ENCODE measurements around the gene TJAP1.
"Not testable (repeated sequence)": the region's sequence is repeated elsewhere in the genome, so short reads cannot be mapped to it uniquely, and the experiment has no call there.

The TJAP1 gene

DNA sequence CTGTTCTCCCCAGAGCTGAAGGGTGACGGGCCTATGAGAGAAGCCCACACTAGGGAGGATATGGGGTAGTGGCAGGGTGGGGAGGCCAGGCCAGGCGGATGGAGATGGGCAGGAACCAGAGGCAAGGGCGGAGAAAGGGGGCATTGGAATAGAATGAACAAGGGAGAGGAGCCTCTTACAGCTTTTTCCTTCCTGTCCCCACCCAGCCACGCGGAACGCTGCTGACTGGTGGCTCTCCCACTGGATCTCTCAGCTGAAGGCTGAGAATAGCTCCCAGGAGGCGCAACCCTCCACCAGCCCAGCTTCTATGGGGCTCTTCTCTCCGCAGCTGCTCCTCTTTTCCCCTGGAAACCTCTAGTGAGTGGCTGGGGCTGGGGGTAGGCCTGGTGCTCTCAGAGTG is 32.8 kb upstream of the TJAP1 start:
- H3K27me3 Mint-ChIP-seq (ENCODE audit: low read depth): no peaks in the 10 kb centered on the region
- no peak for DNase-seq (ENCODE audit: low spot score)
- H3K4me3 Mint-ChIP-seq: no peak overlapping the region
- H3K27ac Mint-ChIP-seq: no peak overlapping the region
- peaks cover 34% of the 10 kb centered on the region for H3K36me3 Mint-ChIP-seq (ENCODE audit: low read depth)
- H3K4me1 Mint-ChIP-seq (ENCODE audit: low read depth): no peaks in the 10 kb centered on the region
- H3K9me3 Mint-ChIP-seq: no peaks in the 10 kb centered on the region

GRCh38 chr6:43445576-43445975 is 31.8 kb upstream of the TJAP1 start:
- Mint-ChIP-seq H3K36me3 (ENCODE audit: low read depth) (peaks cover 39% of the 10 kb centered on the region), H3K9me3 (no peaks in the 10 kb centered on the region), H3K4me3 (no peak overlapping the region), H3K4me1 (ENCODE audit: low read depth) (no peaks in the 10 kb centered on the region), H3K27me3 (ENCODE audit: low read depth) (no peaks in the 10 kb centered on the region), H3K27ac (no peak overlapping the region)
- no peak for DNase-seq (ENCODE audit: low spot score)

DNA sequence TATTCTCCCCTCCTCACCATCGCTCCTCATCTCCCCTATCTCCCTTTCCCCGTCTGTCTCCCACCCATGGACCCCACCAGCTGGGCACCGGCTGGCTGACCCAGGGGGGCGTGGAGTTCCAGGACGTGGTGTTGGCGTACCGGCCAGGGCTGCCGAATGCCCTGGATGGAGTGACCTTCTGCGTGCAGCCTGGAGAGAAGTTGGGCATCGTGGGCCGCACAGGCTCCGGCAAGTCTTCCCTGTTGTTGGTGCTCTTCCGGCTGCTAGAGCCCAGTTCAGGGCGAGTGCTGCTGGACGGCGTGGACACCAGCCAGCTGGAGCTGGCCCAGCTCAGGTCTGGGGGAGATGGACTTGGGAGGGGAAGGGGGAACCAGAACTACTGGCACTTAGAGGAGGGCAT is 29.8 kb upstream of the TJAP1 start:
- Mint-ChIP-seq H3K36me3 (ENCODE audit: low read depth) (peaks cover 36% of the 10 kb centered on the region), H3K4me1 (ENCODE audit: low read depth) (no peaks in the 10 kb centered on the region), H3K27ac (no peak overlapping the region), H3K9me3 (no peaks in the 10 kb centered on the region), H3K4me3 (no peak overlapping the region), H3K27me3 (ENCODE audit: low read depth) (no peaks in the 10 kb centered on the region)
- DNase-seq (ENCODE audit: low spot score): no peak

- no peak overlapping the region for H3K4me3 Mint-ChIP-seq
- H3K4me1 Mint-ChIP-seq (ENCODE audit: low read depth): no peaks in the 10 kb centered on the region
- H3K27ac Mint-ChIP-seq: no peak overlapping the region
- DNase-seq (ENCODE audit: low spot score): no peak
- H3K27me3 Mint-ChIP-seq (ENCODE audit: low read depth): peaks cover 2% of the 10 kb centered on the region
- H3K36me3 Mint-ChIP-seq (ENCODE audit: low read depth): peaks cover 34% of the 10 kb centered on the region
- no peaks in the 10 kb centered on the region for H3K9me3 Mint-ChIP-seq
These were observed 28.5 kb upstream of the TJAP1 start for GRCh38 chr6:43448916-43449315.

- H3K9me3 Mint-ChIP-seq: no peaks in the 10 kb centered on the region
- peaks cover 27% of the 10 kb centered on the region for H3K36me3 Mint-ChIP-seq (ENCODE audit: low read depth)
- no peak overlapping the region for H3K4me3 Mint-ChIP-seq
- H3K27me3 Mint-ChIP-seq (ENCODE audit: low read depth): peaks cover 10% of the 10 kb centered on the region
- H3K4me1 Mint-ChIP-seq (ENCODE audit: low read depth): peaks cover 6% of the 10 kb centered on the region
- no peak overlapping the region for H3K27ac Mint-ChIP-seq
- no peak for DNase-seq (ENCODE audit: low spot score)
These were observed 26.7 kb upstream of the TJAP1 start for GRCh38 chr6:43450699-43451131.

DNA sequence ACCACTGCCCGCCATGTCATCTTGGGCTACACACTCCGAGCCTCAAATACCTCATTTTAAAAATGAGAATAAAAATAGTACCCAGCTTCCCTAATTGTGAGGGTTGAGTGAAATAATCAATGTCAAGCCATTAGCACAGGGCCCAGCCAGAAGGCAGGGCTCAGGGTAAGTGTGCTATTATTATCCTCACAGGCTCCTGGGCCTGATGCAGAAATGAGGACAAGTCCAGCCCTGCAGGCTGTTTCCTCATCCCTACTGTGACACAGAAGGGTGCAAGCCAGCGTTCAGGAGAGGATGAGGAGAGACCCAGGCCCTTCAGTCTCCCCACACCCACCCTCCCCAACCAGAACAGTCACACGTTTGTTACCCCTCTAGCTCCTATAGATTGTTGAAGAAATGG is 26.0 kb upstream of the TJAP1 start:
- Mint-ChIP-seq H3K27me3 (ENCODE audit: low read depth) (peaks cover 16% of the 10 kb centered on the region), H3K4me1 (ENCODE audit: low read depth) (peaks cover 10% of the 10 kb centered on the region), H3K9me3 (no peaks in the 10 kb centered on the region)

DNA sequence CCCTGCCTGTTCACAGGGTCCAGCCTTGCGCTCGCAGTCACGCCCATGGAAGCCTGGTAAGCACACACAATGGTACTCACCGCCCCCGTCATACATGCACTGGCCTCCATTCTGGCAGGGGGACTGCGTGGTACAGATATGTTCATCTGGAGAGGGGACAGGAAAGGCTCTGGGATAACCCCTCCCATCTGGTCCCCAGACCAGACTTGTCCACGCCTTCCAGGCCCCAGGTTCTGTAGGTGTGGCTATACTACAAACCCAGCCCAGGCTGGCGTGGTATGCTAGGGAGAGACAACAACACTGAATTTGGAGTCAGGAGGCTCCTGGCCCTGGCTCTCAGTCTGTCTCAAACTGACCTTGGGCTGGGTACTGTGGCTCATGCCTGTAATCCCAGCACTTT is 25.4 kb upstream of the TJAP1 start:
- Mint-ChIP-seq H3K27ac (no peak overlapping the region), H3K4me1 (ENCODE audit: low read depth) (peaks cover 10% of the 10 kb centered on the region), H3K36me3 (ENCODE audit: low read depth) (peaks cover 25% of the 10 kb centered on the region), H3K9me3 (no peaks in the 10 kb centered on the region), H3K27me3 (ENCODE audit: low read depth) (peaks cover 22% of the 10 kb centered on the region), H3K4me3 (no peak overlapping the region)
- DNase-seq (ENCODE audit: low spot score): no peak

More for the DNA sequence above, 26.0 kb upstream of the TJAP1 start:
- Mint-ChIP-seq H3K4me3 (no peak overlapping the region), H3K27ac (no peak overlapping the region), H3K36me3 (ENCODE audit: low read depth) (peaks cover 25% of the 10 kb centered on the region)
- DNase-seq (ENCODE audit: low spot score): no peak

DNA sequence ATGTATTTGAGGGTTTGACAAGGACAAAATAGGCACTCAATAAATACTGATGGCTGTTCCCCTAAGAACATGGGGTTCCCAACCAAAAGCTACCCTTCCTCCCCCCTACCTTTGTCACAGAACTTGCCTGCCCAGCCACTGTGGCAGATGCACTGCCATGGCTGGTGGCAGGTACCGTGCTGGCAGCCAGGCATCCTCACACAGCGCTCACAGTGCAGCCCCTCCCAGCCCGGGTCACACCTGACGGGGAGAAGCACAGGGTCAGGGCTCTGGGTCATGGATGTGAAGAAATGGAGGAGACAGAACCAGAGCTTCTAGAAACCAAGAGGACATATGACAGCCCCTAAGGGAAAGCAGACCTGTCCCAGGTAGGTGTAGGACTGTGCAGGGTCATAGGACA is 24.5 kb upstream of the TJAP1 start:
- Mint-ChIP-seq H3K36me3 (ENCODE audit: low read depth) (peaks cover 18% of the 10 kb centered on the region), H3K27ac (no peak overlapping the region), H3K4me1 (ENCODE audit: low read depth) (peaks cover 10% of the 10 kb centered on the region), H3K9me3 (no peaks in the 10 kb centered on the region), H3K27me3 (ENCODE audit: low read depth) (peaks cover 27% of the 10 kb centered on the region), H3K4me3 (no peak overlapping the region)
- no peak for DNase-seq (ENCODE audit: low spot score)

- Mint-ChIP-seq H3K27ac (no peak overlapping the region), H3K27me3 (ENCODE audit: low read depth) (peaks cover 27% of the 10 kb centered on the region), H3K36me3 (ENCODE audit: low read depth) (peaks cover 16% of the 10 kb centered on the region), H3K4me1 (ENCODE audit: low read depth) (peaks cover 10% of the 10 kb centered on the region), H3K4me3 (peak overlapping the region; percentile 61), H3K9me3 (no peaks in the 10 kb centered on the region)
- no peak for DNase-seq (ENCODE audit: low spot score)
These were observed 23.5 kb upstream of the TJAP1 start for GRCh38 chr6:43453831-43454230.

- H3K27me3 Mint-ChIP-seq (ENCODE audit: low read depth): peaks cover 27% of the 10 kb centered on the region
- peak; percentile 69 for DNase-seq (ENCODE audit: low spot score)
- peaks cover 10% of the 10 kb centered on the region for H3K4me1 Mint-ChIP-seq (ENCODE audit: low read depth)
- H3K4me3 Mint-ChIP-seq: peak overlapping the region; percentile 61
- H3K27ac Mint-ChIP-seq: no peak overlapping the region
- H3K9me3 Mint-ChIP-seq: no peaks in the 10 kb centered on the region
- H3K36me3 Mint-ChIP-seq (ENCODE audit: low read depth): peaks cover 14% of the 10 kb centered on the region
These were observed 23.1 kb upstream of the TJAP1 start for GRCh38 chr6:43454290-43454695.

- H3K27me3 Mint-ChIP-seq (ENCODE audit: low read depth): peaks cover 32% of the 10 kb centered on the region
- peak overlapping the region; percentile 61 for H3K4me3 Mint-ChIP-seq
- no peak overlapping the region for H3K27ac Mint-ChIP-seq
- no peak for DNase-seq (ENCODE audit: low spot score)
- H3K4me1 Mint-ChIP-seq (ENCODE audit: low read depth): peaks cover 10% of the 10 kb centered on the region
- H3K36me3 Mint-ChIP-seq (ENCODE audit: low read depth): peaks cover 13% of the 10 kb centered on the region
- H3K9me3 Mint-ChIP-seq: no peaks in the 10 kb centered on the region
These were observed 22.5 kb upstream of the TJAP1 start for GRCh38 chr6:43454696-43455530.

- H3K4me1 Mint-ChIP-seq (ENCODE audit: low read depth): peaks cover 10% of the 10 kb centered on the region
These were observed 21.6 kb upstream of the TJAP1 start, which contains the start of gene DLK2 for GRCh38 chr6:43455531-43456428. TSS of gene DLK2 (minus strand) at chr6:43455548. CDS start at chr6:43454825, 723 bp downstream.

GRCh38 chr6:43457643-43458042 is 19.7 kb upstream of the TJAP1 start:
- H3K36me3 Mint-ChIP-seq (ENCODE audit: low read depth): peaks cover 5% of the 10 kb centered on the region
- H3K4me1 Mint-ChIP-seq (ENCODE audit: low read depth): peaks cover 10% of the 10 kb centered on the region
- H3K27me3 Mint-ChIP-seq (ENCODE audit: low read depth): peaks cover 39% of the 10 kb centered on the region
- no peak for DNase-seq (ENCODE audit: low spot score)
- no peak overlapping the region for H3K4me3 Mint-ChIP-seq
- no peaks in the 10 kb centered on the region for H3K9me3 Mint-ChIP-seq
- no peak overlapping the region for H3K27ac Mint-ChIP-seq

More at GRCh38 chr6:43455531-43456428, 21.6 kb upstream of the TJAP1 start, which contains the start of gene DLK2:
- H3K36me3 Mint-ChIP-seq (ENCODE audit: low read depth): peaks cover 9% of the 10 kb centered on the region
- H3K9me3 Mint-ChIP-seq: no peaks in the 10 kb centered on the region
- peak; percentile 43 for DNase-seq (ENCODE audit: low spot score)
- peak within 1 kb of the TSS; percentile 22 for H3K27ac Mint-ChIP-seq
- peaks cover 32% of the 10 kb centered on the region for H3K27me3 Mint-ChIP-seq (ENCODE audit: low read depth)
- peak within 1 kb of the TSS; percentile 78 for H3K4me3 Mint-ChIP-seq

DNA sequence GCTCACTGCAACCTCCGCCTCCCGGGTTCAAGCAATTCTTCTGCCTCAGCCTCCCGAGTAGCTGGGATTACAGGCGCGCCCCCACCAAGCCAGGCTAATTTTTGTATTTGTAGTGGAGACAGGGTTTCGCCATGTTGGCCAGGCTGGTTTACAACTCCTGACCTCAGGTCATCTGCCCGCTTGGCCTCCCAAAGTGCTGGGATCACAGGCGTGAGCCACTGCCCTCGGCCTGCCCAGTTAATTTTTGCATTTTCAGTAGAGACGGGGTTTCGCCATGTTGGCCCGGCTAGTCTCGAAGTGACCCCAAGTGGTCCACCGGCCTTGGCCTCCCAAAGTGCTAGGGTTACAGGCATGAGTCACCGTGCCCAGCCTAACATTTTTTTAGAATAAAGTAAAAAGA is 19.2 kb upstream of the TJAP1 start:
- peaks cover 10% of the 10 kb centered on the region for H3K4me1 Mint-ChIP-seq (ENCODE audit: low read depth)
- not testable (repeated sequence) for H3K27ac Mint-ChIP-seq; H3K4me3 Mint-ChIP-seq; H3K9me3 Mint-ChIP-seq; DNase-seq (ENCODE audit: low spot score); H3K36me3 Mint-ChIP-seq (ENCODE audit: low read depth)
- H3K27me3 Mint-ChIP-seq (ENCODE audit: low read depth): peaks cover 43% of the 10 kb centered on the region
